ENCODE data around the gene NRTN. TPM values are rescaled to one million over a fixed set of nuclear protein-coding genes. Genes with fewer than 3 reads are reported as not detected.

Gene NRTN
- total and polyA plus RNA-seq, 2 of the 13 experiments (the other 11 are each of a cell fraction or from before 2014, with no cell fraction given), result 4.1 to 5.3 TPM

GRCh38 chr19:5790559-5791520, 14.0 kb upstream of the NRTN start, which contains the start of gene DUS3L (continued):
- TF ChIP-seq ZBTB40 (IDR thresholded peaks at IDR 0.05) (peak; percentile 46), ZBTB40 (CRISPR knock-in tag; IDR thresholded peaks at IDR 0.05) (peak; percentile 75), CBFB (CRISPR knock-in tag; IDR thresholded peaks at IDR 0.05) (peak; percentile 77), SMAD3 (CRISPR knock-in tag; IDR thresholded peaks at IDR 0.05) (no peak; the same call in 1 of the 2 replicates), MAX (IDR thresholded peaks at IDR 0.05) (peak; percentile 100), ZNF607 (CRISPR knock-in tag; IDR thresholded peaks at IDR 0.05; ENCODE audit: borderline replicate concordance) (peak; percentile 82; the same call in 1 of the 2 replicates), ZNF800 (CRISPR knock-in tag; IDR thresholded peaks at IDR 0.05) (no peak), ZNF451 (CRISPR knock-in tag; IDR thresholded peaks at IDR 0.05) (0 out of 2 replicates have a peak, but pooled peaks have one; percentile 70), PBX2 (CRISPR knock-in tag; IDR thresholded peaks at IDR 0.05) (no peak), ZBTB14 (CRISPR knock-in tag; IDR thresholded peaks at IDR 0.05) (0 out of 2 replicates have a peak, but pooled peaks have one; percentile 13)
